ENCODE data around the gene CCDC14.
"Not testable (repeated sequence)": the region's sequence is repeated elsewhere in the genome, so short reads cannot be mapped to it uniquely, and the experiment has no call there.

The CCDC14 gene

GRCh38 chr3:123899300-123899865 is 61.6 kb downstream of the CCDC14 start:
- DNase-seq, result no peak

- no peak for DNase-seq
Observed at GRCh38 chr3:123893012-123893411, 68.0 kb downstream of the CCDC14 start.

GRCh38 chr3:123892195-123892594 is 68.8 kb downstream of the CCDC14 start:
- DNase-seq, result no peak

- DNase-seq, result not testable (repeated sequence)
Observed at GRCh38 chr3:123890991-123891390, 70.0 kb downstream of the CCDC14 start.

GRCh38 chr3:123890162-123890561 is 70.9 kb downstream of the CCDC14 start:
- not testable (repeated sequence) for DNase-seq

GRCh38 chr3:123884993-123885392 is 76.0 kb downstream of the CCDC14 start:
- no peak for DNase-seq

- DNase-seq, result peak; percentile 69
Observed at GRCh38 chr3:123884203-123884831, 76.7 kb downstream of the CCDC14 start, which contains the start of gene MYLK. Gene MYLK, minus strand, starts transcription at chr3:123884332. Its CDS starts 90,491 bp downstream, at chr3:123793841.

GRCh38 chr3:123883701-123884202 is 77.3 kb downstream of the CCDC14 start:
- no peak for DNase-seq

- no peak for DNase-seq
Observed at GRCh38 chr3:123883111-123883510, 77.9 kb downstream of the CCDC14 start.

- DNase-seq, result no peak
Observed at GRCh38 chr3:123881771-123882170, 79.3 kb downstream of the CCDC14 start.

- DNase-seq, result no peak
Observed at GRCh38 chr3:123880998-123881561, 79.9 kb downstream of the CCDC14 start.

GRCh38 chr3:123878807-123879206 is 82.2 kb downstream of the CCDC14 start:
- no peak for DNase-seq

- no peak for DNase-seq
Observed at GRCh38 chr3:123877965-123878364, 83.1 kb downstream of the CCDC14 start.

- no peak for DNase-seq
Observed at GRCh38 chr3:123877466-123877865, 83.6 kb downstream of the CCDC14 start.

- no peak for DNase-seq
Observed at GRCh38 chr3:123876858-123877257, 84.2 kb downstream of the CCDC14 start.

- no peak for DNase-seq
Observed at GRCh38 chr3:123872621-123873020, 88.4 kb downstream of the CCDC14 start.

- no peak for DNase-seq
Observed at GRCh38 chr3:123871946-123872345, 89.1 kb downstream of the CCDC14 start.

- no peak for DNase-seq
Observed at GRCh38 chr3:123870033-123870432, 91.0 kb downstream of the CCDC14 start.

- no peak for DNase-seq
Observed at GRCh38 chr3:123869165-123869564, 91.9 kb downstream of the CCDC14 start.

- no peak for DNase-seq
Observed at GRCh38 chr3:123864706-123865105, 96.3 kb downstream of the CCDC14 start.

All from stimulated activated CD8-positive, alpha-beta memory T cell treated with anti-CD3 and anti-CD28 coated beads, Interleukin-4, amount 100 ng/mL, for 48 hours (primary cell).